Measurements from ENCODE around the gene POC1A. TPM values are rescaled to one million over a fixed set of nuclear protein-coding genes. Genes with fewer than 3 reads are reported as not detected.

POC1A gene
- total RNA-seq, 1 donor, result 1.8 TPM

GRCh38 chr3:52188556-52188955 is 34.3 kb upstream of the POC1A start:
- TF ChIP-seq CTCF (IDR thresholded peaks at IDR 0.05; ENCODE audit: extremely low read depth, low read depth, low read length), result no peak

GRCh38 chr3:52186729-52187128 is 32.5 kb upstream of the POC1A start:
- peaks cover 18% of the 10 kb centered on the region for H3K4me1 ChIP-seq (ENCODE audit: insufficient read depth, low read length)
- no peak overlapping the region for H3K27ac ChIP-seq (ENCODE audit: low read depth, low read length)
- no peaks in the 10 kb centered on the region for H3K36me3 ChIP-seq (ENCODE audit: insufficient read depth, low read length)
- H3K79me2 ChIP-seq (ENCODE audit: insufficient read depth, low read length), result no peaks in the 10 kb centered on the region
- no peak overlapping the region for H3K4me2 ChIP-seq (ENCODE audit: insufficient read depth, low read length)
- no peak overlapping the region for H2AFZ ChIP-seq (ENCODE audit: low read length)
- H3K27me3 ChIP-seq (ENCODE audit: insufficient read depth, low read length), result no peaks in the 10 kb centered on the region
- no peak for TF ChIP-seq CTCF (IDR thresholded peaks at IDR 0.05; ENCODE audit: extremely low read depth, low read depth, low read length)
- H3K9me3 ChIP-seq (ENCODE audit: low read depth, low read length), result no peaks in the 10 kb centered on the region
- H4K20me1 ChIP-seq (ENCODE audit: insufficient read depth, low read length), result no peaks in the 10 kb centered on the region
- DNase-seq (ENCODE audit: insufficient read length, low spot score, missing footprints), result no peak
- H3K4me3 ChIP-seq (ENCODE audit: insufficient read depth, low read length), result no peak overlapping the region

More at GRCh38 chr3:52188556-52188955, 34.3 kb upstream of the POC1A start:
- Histone ChIP-seq H3K36me3 (ENCODE audit: insufficient read depth, low read length) (no peaks in the 10 kb centered on the region), H3K9me3 (ENCODE audit: low read depth, low read length) (no peaks in the 10 kb centered on the region), H2AFZ (ENCODE audit: low read length) (no peak overlapping the region), H3K4me3 (ENCODE audit: insufficient read depth, low read length) (no peak overlapping the region), H4K20me1 (ENCODE audit: insufficient read depth, low read length) (no peaks in the 10 kb centered on the region), H3K27me3 (ENCODE audit: insufficient read depth, low read length) (no peaks in the 10 kb centered on the region), H3K27ac (ENCODE audit: low read depth, low read length) (no peak overlapping the region), H3K79me2 (ENCODE audit: insufficient read depth, low read length) (no peaks in the 10 kb centered on the region), H3K4me1 (ENCODE audit: insufficient read depth, low read length) (peaks cover 23% of the 10 kb centered on the region), H3K4me2 (ENCODE audit: insufficient read depth, low read length) (no peak overlapping the region)
- DNase-seq (ENCODE audit: insufficient read length, low spot score, missing footprints), result no peak

GRCh38 chr3:52185837-52186236 is 31.6 kb upstream of the POC1A start:
- Histone ChIP-seq H4K20me1 (ENCODE audit: insufficient read depth, low read length) (no peaks in the 10 kb centered on the region), H3K36me3 (ENCODE audit: insufficient read depth, low read length) (no peaks in the 10 kb centered on the region), H3K4me2 (ENCODE audit: insufficient read depth, low read length) (no peak overlapping the region), H3K27ac (ENCODE audit: low read depth, low read length) (no peak overlapping the region), H3K9me3 (ENCODE audit: low read depth, low read length) (no peaks in the 10 kb centered on the region), H3K79me2 (ENCODE audit: insufficient read depth, low read length) (no peaks in the 10 kb centered on the region), H3K4me3 (ENCODE audit: insufficient read depth, low read length) (no peak overlapping the region), H3K4me1 (ENCODE audit: insufficient read depth, low read length) (peaks cover 16% of the 10 kb centered on the region), H3K27me3 (ENCODE audit: insufficient read depth, low read length) (no peaks in the 10 kb centered on the region), H2AFZ (ENCODE audit: low read length) (no peak overlapping the region)
- TF ChIP-seq CTCF (IDR thresholded peaks at IDR 0.05; ENCODE audit: extremely low read depth, low read depth, low read length), result no peak
- DNase-seq (ENCODE audit: insufficient read length, low spot score, missing footprints), result no peak

GRCh38 chr3:52185311-52185710 is 31.1 kb upstream of the POC1A start:
- H3K4me2 ChIP-seq (ENCODE audit: insufficient read depth, low read length), result no peak overlapping the region
- no peaks in the 10 kb centered on the region for H3K27me3 ChIP-seq (ENCODE audit: insufficient read depth, low read length)
- H2AFZ ChIP-seq (ENCODE audit: low read length), result no peak overlapping the region
- no peaks in the 10 kb centered on the region for H4K20me1 ChIP-seq (ENCODE audit: insufficient read depth, low read length)
- peaks cover 10% of the 10 kb centered on the region for H3K4me1 ChIP-seq (ENCODE audit: insufficient read depth, low read length)
- H3K4me3 ChIP-seq (ENCODE audit: insufficient read depth, low read length), result no peak overlapping the region
- H3K79me2 ChIP-seq (ENCODE audit: insufficient read depth, low read length), result no peaks in the 10 kb centered on the region
- TF ChIP-seq CTCF (IDR thresholded peaks at IDR 0.05; ENCODE audit: extremely low read depth, low read depth, low read length), result no peak
- no peaks in the 10 kb centered on the region for H3K36me3 ChIP-seq (ENCODE audit: insufficient read depth, low read length)
- no peak for DNase-seq (ENCODE audit: insufficient read length, low spot score, missing footprints)
- H3K27ac ChIP-seq (ENCODE audit: low read depth, low read length), result no peak overlapping the region
- H3K9me3 ChIP-seq (ENCODE audit: low read depth, low read length), result no peaks in the 10 kb centered on the region
